Measurements from ENCODE around the gene BCOR.

The BCOR gene

DNA sequence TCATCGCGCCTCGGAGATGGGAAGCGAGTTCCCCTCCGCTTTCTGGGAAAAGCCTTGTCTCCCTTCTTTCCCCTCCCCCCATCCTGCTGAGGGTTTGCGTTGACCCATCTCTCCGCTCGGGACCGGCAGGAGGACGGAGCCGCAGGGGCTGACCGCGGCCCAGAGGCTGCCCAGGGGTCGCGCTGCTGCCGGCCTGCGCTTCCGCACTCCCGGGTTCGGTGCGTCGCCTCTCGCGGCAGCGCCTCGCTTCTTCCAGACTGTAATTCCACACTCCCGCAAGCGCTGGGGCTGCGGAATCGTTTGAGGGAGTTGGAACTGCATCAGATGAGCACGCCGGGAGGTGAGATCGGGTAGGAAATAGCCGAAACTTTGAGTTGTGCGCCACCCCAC lies 88.3 kb downstream of the BCOR start:
- no peak overlapping the region for H3K27ac ChIP-seq
- TF ChIP-seq ZFX (IDR thresholded peaks at IDR 0.05), result no peak

DNA sequence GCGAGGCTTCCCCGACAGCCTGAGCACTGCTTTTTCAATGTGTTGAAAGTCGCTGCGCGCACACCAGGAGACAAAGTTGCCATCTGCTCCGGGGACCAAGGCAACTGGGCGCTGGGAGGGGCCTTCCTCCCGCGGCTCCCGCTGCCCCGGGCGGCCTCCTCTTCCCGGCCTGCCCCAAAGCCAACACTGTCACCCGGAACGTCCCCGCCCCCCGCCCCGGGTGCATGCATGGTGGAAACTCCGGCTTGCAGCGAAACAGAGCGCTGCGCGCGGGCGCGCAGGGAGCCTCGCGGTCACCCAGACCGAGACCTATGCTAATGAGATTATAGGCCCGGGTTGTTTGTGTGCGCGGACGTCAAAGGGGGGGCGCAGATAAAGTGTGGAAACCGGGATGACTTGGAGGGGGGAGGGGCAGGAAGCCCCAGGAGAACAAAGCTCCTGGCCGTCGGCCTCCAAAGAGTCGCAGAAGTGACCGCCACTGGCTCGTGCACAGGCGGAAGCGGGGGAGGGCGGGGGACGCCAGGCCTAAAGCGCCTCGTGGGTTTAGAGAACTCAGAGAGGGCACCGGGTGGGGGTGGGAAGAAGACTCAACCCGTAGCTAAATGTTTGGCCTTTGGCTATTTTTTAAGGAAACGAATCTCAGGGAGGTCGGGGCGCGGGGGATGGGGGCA lies 88.8 kb downstream of the BCOR start:
- no peak overlapping the region for H3K27ac ChIP-seq
- TF ChIP-seq, protein P1, sequence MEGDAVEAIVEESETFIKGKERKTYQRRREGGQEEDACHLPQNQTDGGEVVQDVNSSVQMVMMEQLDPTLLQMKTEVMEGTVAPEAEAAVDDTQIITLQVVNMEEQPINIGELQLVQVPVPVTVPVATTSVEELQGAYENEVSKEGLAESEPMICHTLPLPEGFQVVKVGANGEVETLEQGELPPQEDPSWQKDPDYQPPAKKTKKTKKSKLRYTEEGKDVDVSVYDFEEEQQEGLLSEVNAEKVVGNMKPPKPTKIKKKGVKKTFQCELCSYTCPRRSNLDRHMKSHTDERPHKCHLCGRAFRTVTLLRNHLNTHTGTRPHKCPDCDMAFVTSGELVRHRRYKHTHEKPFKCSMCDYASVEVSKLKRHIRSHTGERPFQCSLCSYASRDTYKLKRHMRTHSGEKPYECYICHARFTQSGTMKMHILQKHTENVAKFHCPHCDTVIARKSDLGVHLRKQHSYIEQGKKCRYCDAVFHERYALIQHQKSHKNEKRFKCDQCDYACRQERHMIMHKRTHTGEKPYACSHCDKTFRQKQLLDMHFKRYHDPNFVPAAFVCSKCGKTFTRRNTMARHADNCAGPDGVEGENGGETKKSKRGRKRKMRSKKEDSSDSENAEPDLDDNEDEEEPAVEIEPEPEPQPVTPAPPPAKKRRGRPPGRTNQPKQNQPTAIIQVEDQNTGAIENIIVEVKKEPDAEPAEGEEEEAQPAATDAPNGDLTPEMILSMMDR (conservative IDR thresholded peaks at IDR 0.05), result no peak
- TF ChIP-seq ZFX (IDR thresholded peaks at IDR 0.05), result no peak

DNA sequence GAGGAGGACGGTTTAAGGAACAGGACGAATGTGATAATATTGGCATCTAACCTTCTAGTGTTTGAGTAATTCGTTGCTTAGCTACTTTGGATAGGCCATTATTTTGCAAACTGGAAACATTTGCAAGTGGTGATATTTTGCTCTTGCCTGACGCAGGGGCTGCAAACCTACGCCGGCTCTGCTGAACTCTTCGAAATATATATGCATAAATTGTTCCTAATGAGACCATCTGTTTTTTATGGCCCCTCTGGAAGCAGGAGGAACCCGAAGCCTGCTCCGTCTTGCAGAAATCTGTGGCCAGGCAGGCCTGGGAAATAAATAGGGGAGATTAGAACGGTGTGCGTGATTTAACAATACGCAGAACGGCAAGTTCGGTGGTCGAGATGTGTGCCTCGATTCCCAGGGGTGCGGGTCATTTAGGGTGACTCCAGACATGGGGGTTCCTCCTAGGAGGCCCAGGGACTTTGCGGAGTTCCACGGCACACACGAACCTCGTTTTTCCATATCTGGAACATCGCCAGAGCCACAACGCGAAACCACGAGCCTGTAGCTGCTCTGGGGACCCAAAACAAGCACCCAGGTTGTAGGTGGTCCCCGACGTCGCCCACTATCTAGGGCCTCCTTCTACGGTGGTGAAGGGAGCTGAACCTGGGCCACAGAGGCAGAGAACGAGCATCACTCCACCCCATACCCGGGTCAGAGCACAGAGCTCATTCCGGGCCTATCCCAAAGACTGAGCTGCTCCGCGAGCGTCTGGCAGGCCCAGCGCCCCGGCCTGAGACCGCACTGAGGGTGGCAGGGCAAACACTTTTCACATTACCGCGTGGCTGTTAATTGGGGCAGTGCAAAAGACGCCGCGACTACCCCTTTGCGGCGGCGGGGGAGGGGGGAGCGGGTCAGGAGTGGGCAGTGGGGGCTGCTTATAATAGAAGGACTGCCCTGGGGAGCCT lies 89.7 kb downstream of the BCOR start:
- no peak for TF ChIP-seq ZFX (IDR thresholded peaks at IDR 0.05)
- TF ChIP-seq, protein P1 (conservative IDR thresholded peaks at IDR 0.05), result no peak
- H3K27ac ChIP-seq, result no peak overlapping the region

DNA sequence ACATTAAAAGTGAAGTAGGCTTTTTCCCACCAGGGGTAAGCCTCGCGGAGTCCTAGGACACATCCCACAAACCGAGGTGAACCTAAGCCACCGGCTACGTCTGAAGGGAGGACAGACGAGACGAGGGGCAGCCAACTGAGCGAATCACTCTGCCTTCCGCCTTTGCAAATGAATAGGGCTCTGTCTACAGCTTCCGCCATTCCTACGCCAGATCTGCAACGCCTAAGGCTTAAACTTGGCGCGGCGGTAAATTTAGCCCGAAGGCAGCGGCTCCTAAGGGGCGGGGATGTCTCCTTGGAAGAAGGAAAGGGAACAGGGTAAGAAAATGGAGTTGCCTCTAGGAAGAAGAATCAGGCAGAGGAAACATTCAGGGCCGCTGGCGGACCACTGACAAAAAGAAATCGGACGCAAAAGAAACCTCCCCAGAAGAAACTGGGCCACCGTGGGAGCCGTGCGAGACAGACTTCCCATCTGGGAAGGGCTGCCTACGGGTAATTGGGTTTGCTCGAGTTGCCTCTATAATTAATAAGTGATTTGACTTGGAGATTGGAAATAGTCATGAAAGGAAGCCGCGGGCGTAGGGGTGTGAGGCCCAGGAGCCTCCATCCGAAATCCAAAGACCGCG lies 90.5 kb downstream of the BCOR start:
- H3K27ac ChIP-seq, result no peak overlapping the region
- TF ChIP-seq, protein P1 (conservative IDR thresholded peaks at IDR 0.05), result no peak
- no peak for TF ChIP-seq ZFX (IDR thresholded peaks at IDR 0.05)

DNA sequence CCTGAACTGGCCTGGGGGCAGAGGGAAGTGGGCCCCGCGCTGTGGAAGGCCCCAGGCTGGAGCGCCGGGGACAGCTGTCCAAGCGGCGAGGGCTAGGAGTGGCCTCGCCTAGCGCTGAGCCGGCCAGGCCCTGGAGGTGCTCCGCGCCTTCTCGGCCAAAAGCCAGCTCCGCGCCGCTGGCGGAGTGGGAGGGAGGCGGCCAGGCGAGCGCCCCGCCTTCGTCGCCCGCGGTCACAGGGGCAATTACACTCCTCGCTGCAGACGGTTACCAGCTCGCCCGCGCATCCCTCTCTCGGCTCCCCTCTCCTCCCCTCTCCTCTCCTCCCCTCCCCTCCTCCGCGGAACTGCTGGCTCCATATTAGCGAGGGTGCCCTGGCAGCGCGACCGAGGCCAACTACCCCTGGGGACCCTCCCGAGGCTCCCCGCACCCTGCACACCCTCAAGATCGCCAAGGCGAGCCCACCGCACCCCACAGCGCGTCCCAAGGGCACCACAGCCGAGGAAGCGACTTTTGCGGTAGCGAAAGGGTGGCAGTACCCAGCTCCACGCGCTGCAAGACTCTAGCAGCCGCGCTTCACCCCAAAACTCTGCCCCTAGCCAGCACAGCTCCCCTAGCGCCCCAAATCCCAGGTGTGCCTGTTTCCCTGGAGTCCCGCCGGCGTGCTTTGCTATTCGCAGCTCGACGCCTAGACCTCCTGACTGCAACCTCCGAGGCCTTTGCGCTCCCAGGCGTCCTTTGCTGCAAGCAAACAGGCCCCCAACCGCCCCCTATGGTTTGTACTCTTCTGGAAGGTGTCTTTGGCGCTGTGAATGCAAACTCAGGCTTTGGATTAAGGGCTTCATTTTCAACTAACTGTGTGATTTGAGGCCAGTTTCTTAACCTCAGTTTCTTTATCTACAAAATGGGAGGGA lies 91.4 kb downstream of the BCOR start:
- no peak for TF ChIP-seq ZFX (IDR thresholded peaks at IDR 0.05)
- TF ChIP-seq, protein P1 (conservative IDR thresholded peaks at IDR 0.05), result no peak
- no peak overlapping the region for H3K27ac ChIP-seq

DNA sequence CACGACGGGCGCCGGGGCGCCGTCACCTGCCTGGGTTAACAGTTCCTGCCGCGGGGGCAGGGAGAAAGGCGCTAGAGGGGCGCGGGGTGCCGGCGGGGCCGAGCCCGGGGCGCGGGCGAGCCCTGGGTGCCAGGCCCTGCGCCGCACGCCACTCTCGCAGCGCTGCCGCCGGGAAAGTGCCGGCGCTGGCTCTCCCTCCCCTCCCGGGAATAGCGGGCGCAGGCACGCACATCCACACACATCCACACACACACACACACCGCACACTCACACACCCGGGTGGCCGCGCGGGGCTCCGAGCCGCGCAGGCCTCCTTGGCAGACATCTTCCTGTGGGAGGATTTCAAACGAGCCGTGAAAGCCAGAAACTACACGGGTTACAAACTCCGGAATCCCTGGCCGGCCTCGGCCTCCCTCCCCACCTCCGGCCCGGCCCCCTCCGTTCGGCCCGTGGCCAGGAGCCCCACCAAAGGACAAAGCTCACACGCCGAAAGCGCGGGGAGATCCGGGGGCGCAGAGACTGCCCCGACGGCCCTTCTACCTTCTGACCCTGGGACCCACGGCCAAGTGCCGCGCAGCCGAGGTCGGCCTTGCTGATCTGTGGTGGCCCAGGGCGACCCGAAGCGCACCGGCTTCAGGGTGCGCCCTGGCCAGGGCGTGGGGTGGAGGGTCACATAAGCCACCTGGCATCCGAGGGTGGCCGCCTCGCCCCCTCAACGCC lies 92.3 kb downstream of the BCOR start:
- no peak for TF ChIP-seq ZFX (IDR thresholded peaks at IDR 0.05)
- TF ChIP-seq, protein P1 (conservative IDR thresholded peaks at IDR 0.05), result no peak
- H3K27ac ChIP-seq, result no peak overlapping the region

DNA sequence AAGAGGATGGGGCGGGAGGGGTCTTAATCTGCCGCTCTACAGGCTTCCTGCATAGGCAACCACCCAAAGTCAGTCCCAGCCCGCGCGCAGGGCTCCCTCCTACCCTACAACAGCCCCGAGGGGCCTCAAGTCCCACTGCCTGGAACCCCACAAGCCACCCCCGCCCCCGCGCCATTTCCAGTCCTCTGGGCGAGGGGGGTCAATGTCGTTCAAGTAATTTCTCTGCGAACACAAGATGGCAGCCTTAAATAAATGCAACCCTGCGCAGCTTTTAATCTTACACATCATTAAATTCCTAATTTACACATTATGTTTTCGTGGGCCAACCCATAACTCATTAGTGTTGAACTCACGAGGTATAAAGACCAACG lies 92.9 kb downstream of the BCOR start:
- TF ChIP-seq, protein P1 (conservative IDR thresholded peaks at IDR 0.05), result no peak
- no peak for TF ChIP-seq ZFX (IDR thresholded peaks at IDR 0.05)
- no peak overlapping the region for H3K27ac ChIP-seq

All from C4-2B (cell line).